Colon (tissue), 2 donors: Measurements from ENCODE around the gene DDX51.
"Not testable (repeated sequence)": the region's sequence is repeated elsewhere in the genome, so short reads cannot be mapped to it uniquely, and the experiment has no call there.

Experiments used
- FAIRE-seq: peaks from 2 replicates; lab custom pipeline; 2012; peaks lifted over from hg19 to GRCh38; lab: Jason Lieb, UNC
- donor health status: control.
- donor health status: control.

DDX51 gene

GRCh38 chr12:132139912-132140311, 4.2 kb downstream of the DDX51 start:
- no peak for FAIRE-seq

GRCh38 chr12:132138941-132139871, 4.9 kb downstream of the DDX51 start:
- no peak for FAIRE-seq

- no peak for FAIRE-seq
These were observed 6.5 kb downstream of the DDX51 start for GRCh38 chr12:132137483-132138125.

GRCh38 chr12:132136226-132136625, 7.9 kb downstream of the DDX51 start:
- not testable (repeated sequence) for FAIRE-seq

GRCh38 chr12:132134653-132135183, 9.4 kb downstream of the DDX51 start:
- not testable (repeated sequence) for FAIRE-seq

GRCh38 chr12:132133952-132134652, 10.0 kb downstream of the DDX51 start:
- FAIRE-seq: no peak

GRCh38 chr12:132132609-132133430, 11.3 kb downstream of the DDX51 start:
- no peak for FAIRE-seq

- FAIRE-seq: no peak
These were observed 12.2 kb downstream of the DDX51 start for GRCh38 chr12:132131952-132132351.

GRCh38 chr12:132131229-132131628, 12.9 kb downstream of the DDX51 start:
- FAIRE-seq: no peak

- no peak for FAIRE-seq
These were observed 13.4 kb downstream of the DDX51 start for GRCh38 chr12:132130690-132131089.

GRCh38 chr12:132129007-132129406, 15.1 kb downstream of the DDX51 start:
- FAIRE-seq: no peak

- no peak for FAIRE-seq
These were observed 17.1 kb downstream of the DDX51 start for GRCh38 chr12:132127041-132127440.

GRCh38 chr12:132125736-132126135, 18.4 kb downstream of the DDX51 start:
- no peak for FAIRE-seq

- FAIRE-seq: no peak
These were observed 19.2 kb downstream of the DDX51 start for GRCh38 chr12:132124766-132125425.

GRCh38 chr12:132123970-132124765, 20.0 kb downstream of the DDX51 start:
- FAIRE-seq: no peak

- FAIRE-seq: no peak
These were observed 22.8 kb downstream of the DDX51 start for GRCh38 chr12:132121283-132121682.

GRCh38 chr12:132118876-132119275, 25.2 kb downstream of the DDX51 start:
- FAIRE-seq: no peak

- FAIRE-seq: no peak
These were observed 26.6 kb downstream of the DDX51 start for GRCh38 chr12:132117558-132117875.

- FAIRE-seq: no peak
These were observed 27.2 kb downstream of the DDX51 start for GRCh38 chr12:132116709-132117557.
